ENCODE results near the gene LKAAEAR1. TPM values are rescaled to one million over a fixed set of nuclear protein-coding genes. Genes with fewer than 3 reads are reported as not detected.
A peak's percentile ranks its signal among the peaks of the same experiment; 100 is the strongest.

The LKAAEAR1 gene
- total RNA-seq, 2 donors from 2014 or later: not detected

DNA sequence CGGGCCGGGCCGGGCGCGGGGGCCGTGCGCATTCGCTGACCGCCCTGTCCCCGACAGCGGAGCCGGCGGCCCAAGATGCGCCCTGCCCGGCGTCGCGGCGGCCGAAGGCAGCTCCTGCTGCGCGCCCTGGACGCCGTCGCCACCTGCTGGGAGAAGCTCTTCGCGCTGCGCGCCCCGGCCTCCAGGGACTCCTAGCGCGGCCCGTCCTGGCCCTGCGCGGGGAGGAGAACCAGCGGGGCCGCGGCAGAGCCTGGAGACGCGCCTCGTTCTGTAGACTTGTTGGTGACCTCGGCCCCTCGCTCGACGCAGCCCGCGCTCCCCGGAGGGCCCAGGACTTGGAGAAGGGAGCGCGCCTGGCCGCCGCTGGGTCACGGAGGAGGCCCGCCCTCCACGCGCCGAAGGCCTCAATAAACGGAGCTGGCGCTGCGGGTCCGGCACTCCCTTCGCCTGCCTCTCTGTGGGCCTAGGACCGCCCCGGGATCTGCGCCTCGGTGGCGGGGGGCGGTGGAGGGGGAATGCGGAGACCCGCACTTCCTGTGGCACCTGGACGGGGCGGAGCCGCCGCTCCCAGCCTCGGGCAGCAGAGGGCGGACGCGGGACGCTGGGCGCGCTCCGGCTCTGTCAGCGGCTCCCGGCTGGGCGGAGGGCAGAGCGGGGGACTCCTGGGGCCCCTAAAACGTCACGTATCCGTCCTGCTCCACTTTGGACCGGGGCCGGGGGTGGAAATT lies 45.5 kb downstream of the LKAAEAR1 start:
- peaks cover 15% of the 10 kb centered on the region for H3K4me1 Mint-ChIP-seq
- H3K27me3 ChIP-seq (ENCODE audit: control insufficient read depth, insufficient read depth, low read length, poor library complexity, severe bottlenecking): peaks cover 44% of the 10 kb centered on the region
- peak; percentile 94 for DNase-seq
- no peaks in the 10 kb centered on the region for H3K36me3 ChIP-seq (ENCODE audit: control insufficient read depth, insufficient read depth, low read length)
- H3K9me3 Mint-ChIP-seq: no peaks in the 10 kb centered on the region
- 2% methylated on average over 24 to 91 of the region's 91 CpGs for WGBS, 2 experiments (ENCODE audit: insufficient coverage in 1 of 2, insufficient read length in 1 of 2)
- H3K9me3 ChIP-seq (ENCODE audit: control insufficient read depth, low read length): no peaks in the 10 kb centered on the region
- peak overlapping the region; percentile 25 for H3K9ac ChIP-seq (ENCODE audit: extremely low read depth, low read length, poor library complexity, severe bottlenecking)
- H3K4me3 ChIP-seq (ENCODE audit: low read length): peak overlapping the region; percentile 60
- TF ChIP-seq, protein P1, sequence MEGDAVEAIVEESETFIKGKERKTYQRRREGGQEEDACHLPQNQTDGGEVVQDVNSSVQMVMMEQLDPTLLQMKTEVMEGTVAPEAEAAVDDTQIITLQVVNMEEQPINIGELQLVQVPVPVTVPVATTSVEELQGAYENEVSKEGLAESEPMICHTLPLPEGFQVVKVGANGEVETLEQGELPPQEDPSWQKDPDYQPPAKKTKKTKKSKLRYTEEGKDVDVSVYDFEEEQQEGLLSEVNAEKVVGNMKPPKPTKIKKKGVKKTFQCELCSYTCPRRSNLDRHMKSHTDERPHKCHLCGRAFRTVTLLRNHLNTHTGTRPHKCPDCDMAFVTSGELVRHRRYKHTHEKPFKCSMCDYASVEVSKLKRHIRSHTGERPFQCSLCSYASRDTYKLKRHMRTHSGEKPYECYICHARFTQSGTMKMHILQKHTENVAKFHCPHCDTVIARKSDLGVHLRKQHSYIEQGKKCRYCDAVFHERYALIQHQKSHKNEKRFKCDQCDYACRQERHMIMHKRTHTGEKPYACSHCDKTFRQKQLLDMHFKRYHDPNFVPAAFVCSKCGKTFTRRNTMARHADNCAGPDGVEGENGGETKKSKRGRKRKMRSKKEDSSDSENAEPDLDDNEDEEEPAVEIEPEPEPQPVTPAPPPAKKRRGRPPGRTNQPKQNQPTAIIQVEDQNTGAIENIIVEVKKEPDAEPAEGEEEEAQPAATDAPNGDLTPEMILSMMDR (conservative IDR thresholded peaks at IDR 0.05): peak; percentile 82
- H3K4me3 Mint-ChIP-seq: peak overlapping the region; percentile 52
- H3K27me3 Mint-ChIP-seq (ENCODE audit: insufficient read depth): peaks cover 28% of the 10 kb centered on the region
- H3K27ac Mint-ChIP-seq: no peak overlapping the region
- peaks cover 19% of the 10 kb centered on the region for H3K4me1 ChIP-seq (ENCODE audit: control insufficient read depth, insufficient read depth, low read length)
- H3K27ac ChIP-seq (ENCODE audit: low read depth, low read length): no peak overlapping the region
- H3K36me3 Mint-ChIP-seq (ENCODE audit: low read depth): peaks cover 9% of the 10 kb centered on the region

DNA sequence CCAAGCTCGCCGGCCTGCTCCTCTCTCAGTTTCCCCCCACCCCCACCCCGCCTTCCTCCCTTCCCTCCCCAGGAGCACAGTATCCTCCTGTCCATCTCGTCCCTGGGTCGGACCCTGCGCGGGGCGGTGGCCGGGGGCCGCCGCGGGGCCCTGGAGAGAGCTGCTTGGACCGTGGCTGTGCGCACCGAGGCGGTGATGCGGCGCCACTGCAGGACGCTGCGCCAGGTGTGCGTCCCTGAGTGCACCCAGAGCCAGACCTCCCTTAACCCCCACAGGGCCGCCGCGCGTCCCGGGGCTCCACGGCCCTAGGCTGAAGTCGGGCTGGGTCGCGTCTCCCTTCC lies 46.0 kb downstream of the LKAAEAR1 start:
- Histone ChIP-seq H3K9me3 (ENCODE audit: control insufficient read depth, low read length) (no peaks in the 10 kb centered on the region), H3K4me1 (ENCODE audit: control insufficient read depth, insufficient read depth, low read length) (peaks cover 19% of the 10 kb centered on the region), H3K27ac (ENCODE audit: low read depth, low read length) (no peak overlapping the region), H3K9ac (ENCODE audit: extremely low read depth, low read length, poor library complexity, severe bottlenecking) (no peak overlapping the region), H3K36me3 (ENCODE audit: control insufficient read depth, insufficient read depth, low read length) (no peaks in the 10 kb centered on the region), H3K27me3 (ENCODE audit: control insufficient read depth, insufficient read depth, low read length, poor library complexity, severe bottlenecking) (peaks cover 44% of the 10 kb centered on the region), H3K4me3 (ENCODE audit: low read length) (peak overlapping the region; percentile 60)
- Mint-ChIP-seq H3K4me1 (peaks cover 15% of the 10 kb centered on the region), H3K27me3 (ENCODE audit: insufficient read depth) (peaks cover 27% of the 10 kb centered on the region), H3K36me3 (ENCODE audit: low read depth) (peaks cover 12% of the 10 kb centered on the region), H3K4me3 (peak overlapping the region; percentile 52), H3K27ac (no peak overlapping the region), H3K9me3 (no peaks in the 10 kb centered on the region)
- 4 to 7% methylated on average over 14 to 28 of the region's 30 CpGs for WGBS, 2 experiments (ENCODE audit: insufficient coverage in 1 of 2, insufficient read length in 1 of 2)
- TF ChIP-seq, protein P1 (conservative IDR thresholded peaks at IDR 0.05): no peak
- DNase-seq: peak; percentile 76

DNA sequence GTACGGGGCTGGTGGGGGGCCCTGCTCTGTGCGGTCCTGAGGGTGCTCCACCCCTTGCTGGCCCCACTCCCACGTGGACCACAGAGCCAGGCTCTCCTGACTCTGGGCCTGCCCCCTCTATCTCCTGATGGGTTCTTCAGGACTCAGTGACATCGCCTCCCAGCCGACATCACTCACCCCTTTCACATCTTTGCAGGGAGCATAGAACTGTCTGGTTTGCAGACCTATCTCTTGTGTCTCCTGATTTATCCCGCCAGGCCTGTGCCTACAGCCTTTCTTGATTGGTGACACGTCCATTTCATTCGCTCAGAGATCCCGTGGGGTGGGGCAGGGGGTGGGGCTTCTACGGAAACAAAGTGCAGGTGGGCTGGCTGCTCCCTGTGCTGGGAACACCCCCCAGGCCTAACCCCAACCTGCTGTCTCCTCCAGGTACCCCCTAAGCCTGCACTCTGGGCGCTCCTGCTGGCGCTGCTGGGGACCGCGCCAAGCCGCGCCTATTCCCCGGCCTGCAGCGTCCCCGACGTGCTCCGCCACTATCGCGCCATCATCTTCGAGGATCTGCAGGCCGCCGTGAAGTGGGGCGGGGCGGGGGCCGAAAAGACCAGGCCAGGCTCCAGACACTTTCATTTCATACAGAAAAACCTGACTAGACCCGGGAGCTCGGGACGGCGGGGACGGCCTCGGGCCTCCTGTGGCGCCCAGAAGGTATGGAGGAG lies 46.5 kb downstream of the LKAAEAR1 start:
- TF ChIP-seq, protein P1 (conservative IDR thresholded peaks at IDR 0.05): peak; percentile 13
- Histone ChIP-seq H3K27me3 (ENCODE audit: control insufficient read depth, insufficient read depth, low read length, poor library complexity, severe bottlenecking) (peaks cover 44% of the 10 kb centered on the region), H3K9me3 (ENCODE audit: control insufficient read depth, low read length) (no peaks in the 10 kb centered on the region), H3K36me3 (ENCODE audit: control insufficient read depth, insufficient read depth, low read length) (peaks cover under 1% of the 10 kb centered on the region), H3K4me3 (ENCODE audit: low read length) (peak overlapping the region; percentile 60), H3K27ac (ENCODE audit: low read depth, low read length) (no peak overlapping the region), H3K4me1 (ENCODE audit: control insufficient read depth, insufficient read depth, low read length) (peaks cover 19% of the 10 kb centered on the region), H3K9ac (ENCODE audit: extremely low read depth, low read length, poor library complexity, severe bottlenecking) (no peak overlapping the region)
- no peaks in the 10 kb centered on the region for H3K9me3 Mint-ChIP-seq
- WGBS, 2 experiments (ENCODE audit: insufficient coverage in 1 of 2, insufficient read length in 1 of 2): 32 to 70% methylated on average over 7 to 36 of the region's 36 CpGs
- peaks cover 27% of the 10 kb centered on the region for H3K27me3 Mint-ChIP-seq (ENCODE audit: insufficient read depth)
- peaks cover 15% of the 10 kb centered on the region for H3K4me1 Mint-ChIP-seq
- peak overlapping the region; percentile 52 for H3K4me3 Mint-ChIP-seq
- H3K36me3 Mint-ChIP-seq (ENCODE audit: low read depth): peaks cover 17% of the 10 kb centered on the region
- DNase-seq: peak; percentile 81
- H3K27ac Mint-ChIP-seq: no peak overlapping the region
